T-helper 1 cell treated with Interleukin-12 subunit alpha and Interleukin-12 subunit beta and Interleukin-4 antibody, amounts not matched to agents 30 ng/mL and 1 ng/mL, for 36 hours (primary cell): ENCODE measurements around the gene GDF3. TPM values are rescaled to one million over a fixed set of nuclear protein-coding genes. Genes with fewer than 3 reads are reported as not detected.
"Not testable (repeated sequence)": the region's sequence is repeated elsewhere in the genome, so short reads cannot be mapped to it uniquely, and the experiment has no call there.

Source experiments
- intact Hi-C: fragments of 100-400 bp; cut with micrococcal nuclease; formaldehyde crosslinking; loops from one replicate; pipeline ENCODE4 v1.15.1; 2024
- total RNA-seq: library from RNA; stranded (reverse); gene quantifications from 2 replicates; pipeline ENCODE4 v1.2.3, GENCODE V29; 2022

The GDF3 gene
- total RNA-seq = not detected in 2 replicates

- intact Hi-C loops = no loop called here
Observed at GRCh38 chr12:7695566-7696197, at the start of gene GDF3. Gene GDF3 (minus strand): TSS chr12:7695775. CDS start chr12:7695728, 47 bp downstream.

- intact Hi-C loops = no loop called here
Observed at GRCh38 chr12:7732993-7733392, 37.4 kb upstream of the GDF3 start.

GRCh38 chr12:7731486-7731885, 35.9 kb upstream of the GDF3 start:
- intact Hi-C loops = no loop called here

GRCh38 chr12:7730984-7731383, 35.4 kb upstream of the GDF3 start:
- intact Hi-C loops = not testable (repeated sequence)

GRCh38 chr12:7729746-7730145, 34.2 kb upstream of the GDF3 start:
- intact Hi-C loops = no loop called here

- intact Hi-C loops = no loop called here
Observed at GRCh38 chr12:7723926-7724325, 28.4 kb upstream of the GDF3 start.

GRCh38 chr12:7719946-7720730, 24.6 kb upstream of the GDF3 start:
- intact Hi-C loops = no loop called here

- intact Hi-C loops = loop anchor here (1.0 kb wide), 1 partner anchor 91 kb away; no protein-coding TSS in a partner anchor
Observed at GRCh38 chr12:7716381-7716780, 20.8 kb upstream of the GDF3 start.

GRCh38 chr12:7712841-7713442, 17.4 kb upstream of the GDF3 start:
- intact Hi-C loops = no loop called here

GRCh38 chr12:7711133-7711532, 15.6 kb upstream of the GDF3 start, which contains the start of gene DPPA3:
Gene DPPA3 (plus strand): TSS chr12:7711433. CDS start chr12:7711571, 138 bp downstream.
- intact Hi-C loops = no loop called here

- intact Hi-C loops = no loop called here
Observed at GRCh38 chr12:7709969-7710675, 14.5 kb upstream of the GDF3 start.

GRCh38 chr12:7705846-7706245, 10.3 kb upstream of the GDF3 start:
- intact Hi-C loops = no loop called here

- intact Hi-C loops = no loop called here
Observed at GRCh38 chr12:7695237-7695560, 376 bp downstream of the GDF3 start.

GRCh38 chr12:7694556-7695236, 879 bp downstream of the GDF3 start:
- intact Hi-C loops = no loop called here

- intact Hi-C loops = no loop called here
Observed at GRCh38 chr12:7693793-7694192, 1.8 kb downstream of the GDF3 start.

GRCh38 chr12:7681535-7681934, 14.0 kb downstream of the GDF3 start:
- intact Hi-C loops = no loop called here

- intact Hi-C loops = no loop called here
Observed at GRCh38 chr12:7679251-7680045, 16.1 kb downstream of the GDF3 start.

GRCh38 chr12:7678744-7679143, 16.8 kb downstream of the GDF3 start:
- intact Hi-C loops = no loop called here

- intact Hi-C loops = loop anchor here (1.0 kb wide), 1 partner anchor 130 kb away; no protein-coding TSS in a partner anchor
Observed at GRCh38 chr12:7677432-7677888, 18.1 kb downstream of the GDF3 start.

GRCh38 chr12:7675455-7675854, 20.1 kb downstream of the GDF3 start:
- intact Hi-C loops = not testable (repeated sequence)
